LNCAP (cell line): ENCODE data around the gene GAB4.

Experiments
- CTCF ChIP-seq: fragments of 450-650 bp; IDR thresholded peaks from 2 replicates; pipeline ENCODE4 v1.5.1; 2017; ENCODE audit warnings: mild to moderate bottlenecking

The GAB4 gene

GRCh38 chr22:16975155-16975885 is 32.7 kb downstream of the GAB4 start:
- no peak for TF ChIP-seq CTCF

DNA sequence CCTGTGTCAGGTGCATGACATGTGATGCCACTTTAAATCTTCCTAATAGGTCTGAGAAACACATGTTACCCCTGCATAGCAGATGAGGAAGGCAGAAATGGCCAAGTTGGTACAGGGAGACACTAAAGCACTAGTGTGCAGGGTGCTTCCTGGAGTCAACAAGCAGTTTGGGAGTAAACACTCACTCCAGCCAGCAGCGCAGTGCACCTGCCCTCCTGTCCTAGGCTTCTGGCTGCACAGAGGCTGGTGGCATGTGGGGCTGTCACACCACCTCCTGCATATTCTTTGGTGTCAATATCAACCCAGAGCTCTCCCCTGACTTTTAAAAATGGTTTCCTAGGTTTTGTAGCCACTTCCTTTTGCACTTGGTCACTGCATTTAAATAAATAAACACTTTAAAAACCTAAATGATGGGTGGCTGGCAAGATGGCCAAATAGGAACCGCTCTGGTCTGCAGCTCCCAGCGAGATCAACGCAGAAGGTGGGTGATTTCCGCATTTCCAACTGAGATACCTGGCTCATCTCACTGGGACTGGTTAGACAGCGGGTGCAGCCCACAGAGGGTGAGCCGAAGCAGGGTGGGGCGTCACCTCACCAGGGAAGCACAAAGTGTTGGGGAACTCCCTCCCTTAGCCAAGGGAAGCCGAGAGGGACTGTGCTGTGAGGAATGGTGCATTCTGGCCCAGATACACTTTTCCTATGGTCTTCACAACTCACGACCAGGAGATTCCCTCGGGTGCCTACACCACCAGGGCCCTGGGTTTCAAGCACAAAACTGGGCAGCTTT is 33.5 kb downstream of the GAB4 start:
- no peak for TF ChIP-seq CTCF

GRCh38 chr22:16973591-16974297 is 34.3 kb downstream of the GAB4 start:
- TF ChIP-seq CTCF = no peak

DNA sequence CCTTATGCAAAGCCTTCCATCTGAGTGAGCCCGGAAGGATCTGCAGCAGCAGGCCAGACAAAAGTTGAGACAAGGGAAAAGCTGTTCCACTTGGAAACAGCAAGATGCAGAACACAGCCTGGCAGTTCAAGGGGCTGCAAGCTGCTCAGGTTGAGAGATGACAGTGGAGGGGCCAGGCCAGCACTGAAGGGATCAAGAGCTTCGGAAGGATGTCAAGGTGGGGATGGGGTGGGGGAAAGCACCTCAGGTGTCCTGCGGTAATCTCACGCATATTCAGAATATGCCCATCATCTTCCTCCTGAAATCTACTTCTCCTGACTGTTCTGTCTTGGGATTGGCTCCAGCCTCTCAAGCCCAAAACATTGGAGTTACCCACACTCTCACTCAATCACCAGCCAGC is 35.7 kb downstream of the GAB4 start:
- TF ChIP-seq CTCF = no peak

GRCh38 chr22:16970446-16970845 is 37.6 kb downstream of the GAB4 start:
- no peak for TF ChIP-seq CTCF

DNA sequence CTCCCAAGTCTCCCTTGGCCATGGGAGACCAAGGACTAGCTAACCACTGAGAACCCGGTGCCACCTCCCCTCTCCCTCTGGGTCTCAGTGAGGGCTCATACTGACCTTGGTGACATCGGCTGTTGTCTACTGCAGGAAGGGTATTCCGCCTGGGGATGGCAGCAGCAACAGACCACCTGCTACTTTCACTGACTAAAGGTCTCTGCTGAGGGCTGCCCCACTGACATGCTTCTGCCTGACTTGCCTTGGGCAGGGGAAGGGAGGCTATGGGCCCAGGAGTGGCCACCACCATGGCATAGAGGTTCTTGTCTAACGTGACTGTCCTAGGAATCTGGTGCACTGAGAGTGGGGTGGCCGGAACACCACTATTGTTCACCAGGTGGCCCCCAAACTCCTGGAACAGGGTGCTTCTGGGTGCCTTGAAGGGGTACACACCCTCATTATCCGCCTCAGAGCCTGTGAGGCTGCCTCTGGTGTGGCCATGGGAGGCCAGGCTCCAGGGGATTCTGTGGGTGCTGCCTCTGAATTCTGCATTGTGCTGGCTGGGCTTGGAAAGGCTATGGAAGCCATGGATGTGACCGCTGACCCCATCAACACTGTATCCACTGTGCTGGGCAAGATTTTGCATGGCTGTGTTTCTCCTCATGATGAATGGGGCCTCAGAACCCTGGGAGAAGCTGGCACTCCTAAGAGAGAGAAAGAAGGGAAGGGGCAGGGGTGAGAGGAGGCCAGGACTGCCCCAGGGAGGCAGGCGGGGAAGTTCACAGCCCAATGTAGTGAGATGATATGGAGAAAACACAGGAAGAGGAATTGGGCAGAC is 38.3 kb downstream of the GAB4 start:
- TF ChIP-seq CTCF = no peak

- no peak for TF ChIP-seq CTCF
Observed at GRCh38 chr22:16968218-16968595, 39.8 kb downstream of the GAB4 start.
